ENCODE data around the gene FCRL1. TPM values are rescaled to one million over a fixed set of nuclear protein-coding genes. Genes with fewer than 3 reads are reported as not detected.

FCRL1 gene
- total RNA-seq, 4 donors from 2014 or later: not detected

- Histone ChIP-seq H3K27ac (no peak overlapping the region), H3K36me3 (no peaks in the 10 kb centered on the region), H3K4me1 (no peaks in the 10 kb centered on the region), H3K9me3 (no peaks in the 10 kb centered on the region), H3K27me3 (no peaks in the 10 kb centered on the region), H3K4me3 (replicated peaks in 1 of 3) (no peak overlapping the region)
- WGBS, 2 donors: 64 to 92% methylated on average over 2 of the region's 2 CpGs
- DNase-seq: no peak
- intact Hi-C loops (cut with DNase I): no loop called here
- TF ChIP-seq, protein P1, sequence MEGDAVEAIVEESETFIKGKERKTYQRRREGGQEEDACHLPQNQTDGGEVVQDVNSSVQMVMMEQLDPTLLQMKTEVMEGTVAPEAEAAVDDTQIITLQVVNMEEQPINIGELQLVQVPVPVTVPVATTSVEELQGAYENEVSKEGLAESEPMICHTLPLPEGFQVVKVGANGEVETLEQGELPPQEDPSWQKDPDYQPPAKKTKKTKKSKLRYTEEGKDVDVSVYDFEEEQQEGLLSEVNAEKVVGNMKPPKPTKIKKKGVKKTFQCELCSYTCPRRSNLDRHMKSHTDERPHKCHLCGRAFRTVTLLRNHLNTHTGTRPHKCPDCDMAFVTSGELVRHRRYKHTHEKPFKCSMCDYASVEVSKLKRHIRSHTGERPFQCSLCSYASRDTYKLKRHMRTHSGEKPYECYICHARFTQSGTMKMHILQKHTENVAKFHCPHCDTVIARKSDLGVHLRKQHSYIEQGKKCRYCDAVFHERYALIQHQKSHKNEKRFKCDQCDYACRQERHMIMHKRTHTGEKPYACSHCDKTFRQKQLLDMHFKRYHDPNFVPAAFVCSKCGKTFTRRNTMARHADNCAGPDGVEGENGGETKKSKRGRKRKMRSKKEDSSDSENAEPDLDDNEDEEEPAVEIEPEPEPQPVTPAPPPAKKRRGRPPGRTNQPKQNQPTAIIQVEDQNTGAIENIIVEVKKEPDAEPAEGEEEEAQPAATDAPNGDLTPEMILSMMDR (IDR thresholded peaks at IDR 0.05): no peak
- no peak for TF ChIP-seq POLR2A (IDR thresholded peaks at IDR 0.05)
Measured at GRCh38 chr1:157849229-157849875, 29.4 kb upstream of the FCRL1 start.

DNA sequence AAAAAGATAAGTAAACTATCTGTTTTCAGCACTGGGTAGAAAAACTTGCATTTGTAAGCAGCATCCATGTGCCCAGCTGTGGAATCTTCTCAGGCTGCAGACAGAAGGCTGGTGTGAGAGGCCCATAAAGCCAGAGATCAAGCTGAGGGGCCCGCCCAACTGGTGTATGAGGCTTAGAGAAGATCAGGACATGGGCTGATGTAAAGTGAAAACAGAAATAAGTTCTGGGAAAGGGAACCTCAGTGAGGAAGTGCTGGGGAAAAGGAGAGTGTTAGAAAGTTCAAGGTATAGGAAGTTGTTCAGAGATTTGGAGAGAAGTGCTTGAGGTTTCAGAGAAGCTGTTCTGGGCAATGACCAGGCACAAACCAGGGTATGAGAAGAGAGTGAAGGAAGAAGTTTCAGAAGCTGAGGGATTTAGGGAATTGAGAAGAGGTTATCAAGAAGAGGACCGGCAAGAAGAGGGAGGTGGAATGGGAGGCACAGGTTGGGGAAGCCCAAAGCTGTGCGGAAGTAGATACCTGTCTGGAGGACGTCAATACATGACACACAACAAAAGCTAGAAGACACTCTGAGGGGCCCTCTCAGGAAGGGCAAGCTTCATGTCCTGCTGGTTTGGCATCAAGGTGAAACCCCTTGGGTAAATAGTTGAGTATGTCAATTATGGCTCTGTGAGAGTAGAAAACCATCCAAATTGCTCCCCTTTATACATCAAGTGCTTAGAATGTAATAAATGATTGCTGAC, 24.3 kb upstream of the FCRL1 start:
- intact Hi-C loops (cut with DNase I): no loop called here
- no peak overlapping the region for H3K4me3 ChIP-seq (replicated peaks in 1 of 3)
- no peaks in the 10 kb centered on the region for H3K9me3 ChIP-seq
- 81 to 85% methylated on average over 4 of the region's 4 CpGs for WGBS, 2 donors
- H3K4me1 ChIP-seq: no peaks in the 10 kb centered on the region
- no peaks in the 10 kb centered on the region for H3K36me3 ChIP-seq
- TF ChIP-seq POLR2A (IDR thresholded peaks at IDR 0.05): no peak
- TF ChIP-seq, protein P1 (IDR thresholded peaks at IDR 0.05): no peak
- no peak overlapping the region for H3K27ac ChIP-seq
- DNase-seq: no peak
- H3K27me3 ChIP-seq: no peaks in the 10 kb centered on the region

DNA sequence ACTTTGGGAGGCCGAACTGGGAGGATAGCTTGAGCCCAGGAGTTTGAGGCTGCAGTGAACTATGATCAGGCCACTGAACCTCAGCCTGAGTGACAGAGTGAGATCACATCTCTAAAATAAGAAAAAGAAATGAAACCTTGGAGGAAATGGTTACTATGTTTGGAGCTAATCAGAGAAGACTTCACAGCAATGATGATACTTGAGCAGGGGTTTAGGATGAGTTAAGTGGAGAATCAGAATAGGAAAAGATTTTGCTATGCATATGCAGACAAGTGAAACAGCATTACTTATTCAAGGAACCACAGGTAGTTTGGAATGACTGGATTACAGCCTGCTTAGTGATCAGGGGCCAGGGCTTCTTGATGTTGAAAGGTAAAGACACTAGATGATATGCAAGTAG, 23.0 kb upstream of the FCRL1 start:
- DNase-seq: no peak
- H3K27me3 ChIP-seq: no peaks in the 10 kb centered on the region
- H3K4me3 ChIP-seq (replicated peaks in 1 of 3): no peak overlapping the region
- H3K27ac ChIP-seq: no peak overlapping the region
- no peaks in the 10 kb centered on the region for H3K4me1 ChIP-seq
- TF ChIP-seq POLR2A (IDR thresholded peaks at IDR 0.05): no peak
- TF ChIP-seq, protein P1 (IDR thresholded peaks at IDR 0.05): no peak
- intact Hi-C loops (cut with DNase I): no loop called here
- no peaks in the 10 kb centered on the region for H3K9me3 ChIP-seq
- WGBS, 2 donors: 88% methylated on average over 1 of the region's 1 CpG
- no peaks in the 10 kb centered on the region for H3K36me3 ChIP-seq

- WGBS, 2 donors: 61 to 71% methylated on average over 3 of the region's 3 CpGs
- no peak within 1 kb of the TSS for H3K27ac ChIP-seq
- H3K4me3 ChIP-seq (replicated peaks in 1 of 3): no peak within 1 kb of the TSS
- H3K36me3 ChIP-seq: no peaks in the 10 kb centered on the region
- no peaks in the 10 kb centered on the region for H3K4me1 ChIP-seq
- DNase-seq: no peak
- no peaks in the 10 kb centered on the region for H3K9me3 ChIP-seq
- no peaks in the 10 kb centered on the region for H3K27me3 ChIP-seq
- TF ChIP-seq, protein P1 (IDR thresholded peaks at IDR 0.05): no peak
- TF ChIP-seq POLR2A (IDR thresholded peaks at IDR 0.05): no peak
- intact Hi-C loops (cut with DNase I): no loop called here
Measured at GRCh38 chr1:157841708-157842107, 21.8 kb upstream of the FCRL1 start, which contains the start of gene CD5L. TSS of gene CD5L (minus strand) at chr1:157841808. CDS start at chr1:157841701, 107 bp downstream.

- intact Hi-C loops (cut with DNase I): no loop called here
- Histone ChIP-seq H3K27me3 (no peaks in the 10 kb centered on the region), H3K36me3 (no peaks in the 10 kb centered on the region), H3K9me3 (no peaks in the 10 kb centered on the region), H3K27ac (no peak overlapping the region), H3K4me1 (no peaks in the 10 kb centered on the region), H3K4me3 (replicated peaks in 1 of 3) (no peak overlapping the region)
- no peak for DNase-seq
- no peak for TF ChIP-seq POLR2A (IDR thresholded peaks at IDR 0.05)
- TF ChIP-seq, protein P1 (IDR thresholded peaks at IDR 0.05): no peak
Measured at GRCh38 chr1:157838966-157839365, 19.0 kb upstream of the FCRL1 start.
